ENCODE data around the gene ADO.
"Not testable (repeated sequence)": the region's sequence is repeated elsewhere in the genome, so short reads cannot be mapped to it uniquely, and the experiment has no call there.

Gene ADO

DNA sequence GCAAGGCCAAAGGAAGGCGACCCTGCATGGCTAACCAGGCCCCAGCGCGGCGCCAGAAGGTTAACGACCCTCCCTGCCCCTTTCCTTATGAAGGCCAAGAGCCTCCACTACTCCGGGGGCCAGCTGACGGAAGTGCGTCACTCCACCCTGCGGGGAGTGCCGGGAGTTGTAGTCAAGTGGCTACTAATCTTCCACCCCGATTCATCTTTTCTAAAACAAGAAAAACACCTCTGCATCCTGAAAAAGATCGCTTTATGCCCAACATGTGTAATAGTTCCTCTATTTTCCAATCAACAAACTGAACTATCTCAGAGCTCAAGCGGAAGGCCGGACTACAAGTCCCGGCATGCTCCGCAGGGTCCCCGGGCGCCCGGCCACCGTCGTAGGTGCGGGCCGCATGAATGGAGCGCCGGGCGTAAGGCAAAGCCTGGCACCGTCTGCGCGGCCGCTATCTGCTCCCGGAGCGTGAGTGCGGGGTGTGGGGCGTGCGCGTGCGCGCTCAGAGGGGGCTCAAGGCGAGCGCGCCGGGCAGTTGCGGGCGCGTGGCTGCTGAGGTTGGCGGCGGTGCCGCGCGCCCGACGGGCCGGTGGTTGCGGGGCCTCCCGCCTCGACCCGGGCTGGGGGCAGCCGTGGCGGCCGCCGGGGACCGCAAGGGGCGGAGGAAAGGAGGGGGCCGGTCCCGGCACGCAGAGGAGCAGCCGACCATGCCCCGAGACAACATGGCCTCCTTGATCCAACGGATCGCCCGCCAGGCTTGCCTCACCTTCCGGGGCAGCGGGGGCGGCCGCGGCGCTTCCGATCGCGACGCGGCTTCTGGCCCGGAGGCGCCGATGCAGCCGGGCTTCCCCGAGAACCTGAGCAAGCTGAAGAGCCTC, at the start of gene ADO:
ADO (plus strand) TSS at position 365 of the 875 bp plus-strand sequence; CDS start at position 705, 340 bp downstream.
- peak; percentile 84 for DNase-seq

DNA sequence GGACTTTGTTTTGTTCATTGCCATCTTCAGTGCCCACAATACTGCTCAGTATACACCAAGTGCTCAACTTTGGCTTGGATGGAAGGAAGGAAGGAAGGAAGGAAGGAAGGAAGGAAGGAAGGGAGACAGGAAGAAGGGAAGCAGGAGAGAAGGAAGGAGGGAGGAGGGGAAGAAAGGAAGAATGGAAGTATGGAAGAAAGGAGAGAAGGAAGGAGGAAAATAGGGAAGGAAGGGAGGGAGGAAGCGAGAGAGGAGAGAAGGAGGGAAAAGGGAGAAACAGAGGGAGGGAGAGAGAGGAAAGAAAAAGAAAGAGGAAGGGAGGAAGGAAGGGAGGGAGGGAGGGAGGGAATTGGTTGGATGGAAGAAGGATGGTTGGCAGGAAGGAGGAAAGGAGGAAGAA, 49.6 kb upstream of the ADO start:
- DNase-seq = no peak

DNA sequence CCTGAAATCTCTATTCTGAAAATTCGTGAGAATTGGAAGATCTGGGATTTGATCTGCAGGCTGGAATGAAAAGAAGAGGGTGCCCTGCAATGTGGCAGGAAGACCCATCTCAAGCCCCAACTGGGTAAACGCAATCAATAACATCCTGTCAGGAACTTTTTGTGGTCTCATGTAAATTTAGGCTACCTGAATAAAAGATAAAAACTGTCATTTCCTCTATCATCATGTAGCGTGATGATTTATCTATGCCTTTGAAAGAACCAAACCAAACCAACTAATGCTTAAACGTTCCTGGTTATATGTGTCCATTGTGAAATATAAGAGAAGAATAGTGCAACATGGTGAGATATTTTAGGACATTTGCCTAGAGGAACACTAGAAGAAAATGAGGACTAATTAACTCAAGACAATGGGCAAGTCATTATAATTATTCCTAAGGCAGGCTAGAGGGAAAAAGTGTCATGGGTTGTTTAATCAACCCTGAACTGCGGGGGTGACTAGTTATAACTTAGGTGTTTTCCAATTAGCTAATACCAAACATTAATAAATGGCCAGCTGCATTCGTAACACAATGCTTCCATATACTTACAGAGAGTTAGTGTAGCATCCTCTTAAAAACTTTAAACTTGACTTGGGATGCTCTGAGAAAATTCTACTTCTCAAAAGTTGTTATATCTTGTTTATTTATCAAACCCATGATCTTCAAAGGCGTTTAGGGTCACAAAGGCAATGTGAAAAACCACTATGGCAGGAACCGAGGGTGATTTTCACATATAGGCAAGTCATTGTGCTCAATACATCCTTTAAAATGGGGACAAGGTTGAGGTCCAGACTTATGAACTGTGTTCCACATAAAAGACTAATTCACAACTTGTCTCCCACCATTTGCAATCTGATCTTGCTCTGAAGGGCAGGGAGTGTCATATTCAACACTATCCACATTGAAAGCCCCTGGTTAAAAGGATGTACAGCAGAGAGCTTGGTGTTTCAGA, 48.6 kb upstream of the ADO start:
- DNase-seq = no peak

DNA sequence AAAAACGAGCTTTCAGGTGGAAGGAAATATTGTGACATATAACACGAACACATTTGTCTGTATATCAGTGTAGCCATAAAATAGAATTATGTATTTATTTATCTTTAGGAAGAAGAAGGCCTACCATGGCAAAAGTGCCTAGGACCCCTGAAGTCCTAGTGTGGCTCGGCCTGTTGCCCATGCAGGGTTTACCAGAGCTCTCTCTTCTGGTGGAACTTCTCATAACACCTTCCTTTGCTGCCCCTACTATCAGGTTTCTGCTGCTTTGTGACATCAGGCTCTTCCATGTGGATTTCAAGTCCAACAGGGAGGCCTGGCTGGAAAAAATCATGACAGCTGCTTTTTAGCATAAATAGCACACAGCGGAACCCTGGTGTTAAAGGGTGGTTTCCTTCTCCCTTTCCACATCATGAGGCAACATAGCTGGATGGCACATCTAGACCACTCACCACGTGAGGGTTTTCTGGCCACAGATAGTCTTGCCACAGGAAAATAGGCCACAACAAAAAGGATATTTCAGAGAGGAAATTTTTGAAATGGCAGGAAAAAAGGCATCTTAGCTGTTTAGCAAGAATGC, 44.8 kb upstream of the ADO start:
- DNase-seq = no peak

DNA sequence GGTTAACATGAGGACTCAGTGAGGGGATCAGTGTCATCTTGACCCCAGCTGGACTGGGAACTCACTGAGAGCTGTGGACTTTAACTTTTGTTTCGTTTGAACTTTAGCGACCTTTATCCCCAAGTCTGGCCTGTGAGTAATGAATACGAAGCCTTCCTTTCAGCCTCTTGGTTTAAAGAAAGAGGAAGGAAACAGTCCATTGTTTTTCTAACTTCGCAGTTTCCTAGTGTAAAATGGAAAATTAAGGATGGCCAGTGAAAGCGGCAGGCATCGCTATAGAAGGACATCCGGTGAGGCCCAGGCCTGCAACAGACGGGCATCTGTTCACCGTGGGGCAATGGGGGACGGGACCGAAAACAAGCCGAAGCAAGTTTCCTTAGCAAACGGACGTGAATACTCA, 44.1 kb upstream of the ADO start:
- no peak for DNase-seq

DNA sequence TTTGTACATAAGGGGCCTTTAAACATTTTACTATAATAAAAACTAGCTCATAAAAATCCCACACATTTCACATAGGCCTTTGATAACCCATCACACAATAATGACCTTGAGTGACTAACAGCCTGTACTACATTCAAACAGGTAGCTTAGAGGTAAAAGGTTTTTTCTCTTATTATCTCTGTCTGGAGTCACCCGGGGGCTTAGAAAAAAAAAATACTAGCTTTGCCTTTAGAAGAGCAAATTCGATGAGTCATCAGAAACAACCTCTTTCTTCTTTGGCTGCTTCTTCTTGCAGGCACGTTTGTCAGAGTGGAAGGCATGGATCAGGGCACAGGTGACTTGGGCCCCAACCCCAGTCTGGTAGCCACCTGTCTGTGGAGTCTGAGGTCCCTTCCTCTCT, 43.4 kb upstream of the ADO start:
- DNase-seq = no peak

DNA sequence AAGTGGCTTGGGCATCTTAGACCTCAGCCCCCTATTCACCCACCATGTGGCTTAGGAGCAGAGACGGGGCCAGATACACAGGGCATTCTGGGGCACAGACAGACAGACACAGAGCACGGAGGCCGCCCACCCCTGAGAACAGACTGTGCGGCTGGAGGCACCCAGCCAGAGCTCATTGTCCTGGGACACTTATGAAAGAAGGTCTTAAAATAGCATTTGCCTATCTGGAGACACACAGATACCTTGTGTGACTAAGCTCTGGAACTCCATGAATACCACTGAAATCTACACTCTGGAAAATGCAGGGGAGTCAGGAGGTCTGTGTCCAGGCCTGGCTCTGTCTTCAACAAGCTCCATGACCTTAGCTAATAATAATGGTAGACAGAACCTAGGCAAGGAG, 41.4 kb upstream of the ADO start:
- no peak for DNase-seq

DNA sequence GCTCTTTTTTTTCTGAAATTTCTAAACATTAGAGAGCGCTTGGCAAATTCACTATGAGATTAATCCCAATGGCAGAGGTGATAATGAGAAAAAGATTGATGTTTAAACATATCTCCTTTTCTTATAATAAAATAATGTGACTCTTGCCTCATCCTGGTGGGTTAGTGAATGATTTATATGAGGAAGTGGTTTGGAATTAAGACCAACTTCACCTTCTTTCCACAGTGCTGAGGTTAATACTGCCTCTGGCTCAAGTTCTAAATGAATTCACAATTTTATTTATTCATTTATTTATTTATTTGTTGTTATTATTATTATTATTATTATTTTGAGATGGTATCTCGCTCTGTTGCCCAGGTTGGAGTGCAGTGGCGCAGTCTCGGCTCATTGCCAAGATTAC, 40.5 kb upstream of the ADO start:
- DNase-seq = no peak

DNA sequence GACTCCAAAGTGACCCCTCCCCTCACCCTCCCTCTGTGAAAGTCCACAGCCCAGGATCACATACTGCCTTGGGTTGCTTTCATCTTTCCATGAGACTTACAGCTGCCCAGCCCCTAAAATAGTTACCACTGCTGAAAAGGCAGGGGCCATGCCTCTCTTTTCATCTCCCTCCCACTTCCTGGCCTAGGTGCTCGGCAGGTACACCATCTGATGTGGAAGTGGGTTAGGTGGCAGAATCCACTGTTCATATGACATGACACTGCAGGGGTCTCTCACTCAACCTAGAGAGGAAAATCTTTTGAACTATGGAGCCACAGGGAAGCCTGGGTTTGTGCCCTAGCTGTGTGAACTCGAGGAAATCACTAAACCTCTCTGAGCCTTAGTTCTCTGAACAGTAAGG, 38.8 kb upstream of the ADO start:
- no peak for DNase-seq

DNA sequence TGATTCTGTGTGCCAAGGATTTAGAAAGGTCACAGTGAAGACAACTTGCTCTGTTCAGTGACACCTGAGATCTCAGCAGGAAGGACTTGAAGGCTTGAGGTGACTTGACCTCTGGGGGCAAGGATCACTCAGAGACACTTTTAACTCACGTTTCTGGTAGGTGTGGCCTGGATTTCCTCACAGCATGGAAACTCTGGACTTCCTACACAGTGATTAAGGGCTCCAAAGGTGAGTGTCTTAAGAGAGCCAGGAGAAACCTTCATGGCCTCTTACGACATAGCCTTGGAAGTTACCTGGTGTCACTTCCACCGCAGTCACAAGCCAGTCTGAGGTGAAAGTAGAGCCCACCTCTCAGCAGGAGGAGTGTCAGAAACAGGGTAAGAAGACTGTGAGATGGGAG, 38.1 kb upstream of the ADO start:
- no peak for DNase-seq

DNA sequence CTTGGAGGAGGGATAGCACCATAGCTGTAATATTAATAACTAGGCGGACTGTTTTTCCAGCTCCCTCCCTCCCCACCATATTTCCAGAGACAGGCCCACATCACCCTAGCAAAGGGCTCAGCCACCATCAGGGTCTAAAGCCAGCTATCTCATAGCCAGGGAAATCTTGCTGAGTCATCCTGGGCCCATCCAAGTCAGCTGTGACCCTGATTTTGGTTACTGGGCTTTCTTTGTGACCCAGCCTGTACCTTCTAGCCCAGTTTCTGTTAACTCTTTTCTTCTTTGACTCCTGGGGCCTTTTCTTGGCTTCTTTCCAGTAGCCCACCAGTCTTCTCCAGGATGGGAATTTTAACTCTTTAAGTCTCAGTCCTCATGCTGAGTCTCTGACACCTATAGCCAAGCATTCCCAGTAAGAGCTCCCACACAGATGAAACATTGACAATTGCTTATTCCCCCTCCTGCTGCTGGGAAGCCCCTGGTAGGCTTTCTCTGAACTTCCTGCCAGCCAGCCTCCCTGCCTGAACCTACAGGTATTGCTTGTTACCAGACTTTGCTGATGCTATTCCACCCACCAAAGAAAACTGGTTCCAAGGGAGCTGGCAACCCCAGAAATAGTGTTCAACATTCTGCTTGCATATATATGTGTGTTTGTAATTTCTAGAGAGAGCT, 34.8 kb upstream of the ADO start:
- DNase-seq = peak; percentile 24

DNA sequence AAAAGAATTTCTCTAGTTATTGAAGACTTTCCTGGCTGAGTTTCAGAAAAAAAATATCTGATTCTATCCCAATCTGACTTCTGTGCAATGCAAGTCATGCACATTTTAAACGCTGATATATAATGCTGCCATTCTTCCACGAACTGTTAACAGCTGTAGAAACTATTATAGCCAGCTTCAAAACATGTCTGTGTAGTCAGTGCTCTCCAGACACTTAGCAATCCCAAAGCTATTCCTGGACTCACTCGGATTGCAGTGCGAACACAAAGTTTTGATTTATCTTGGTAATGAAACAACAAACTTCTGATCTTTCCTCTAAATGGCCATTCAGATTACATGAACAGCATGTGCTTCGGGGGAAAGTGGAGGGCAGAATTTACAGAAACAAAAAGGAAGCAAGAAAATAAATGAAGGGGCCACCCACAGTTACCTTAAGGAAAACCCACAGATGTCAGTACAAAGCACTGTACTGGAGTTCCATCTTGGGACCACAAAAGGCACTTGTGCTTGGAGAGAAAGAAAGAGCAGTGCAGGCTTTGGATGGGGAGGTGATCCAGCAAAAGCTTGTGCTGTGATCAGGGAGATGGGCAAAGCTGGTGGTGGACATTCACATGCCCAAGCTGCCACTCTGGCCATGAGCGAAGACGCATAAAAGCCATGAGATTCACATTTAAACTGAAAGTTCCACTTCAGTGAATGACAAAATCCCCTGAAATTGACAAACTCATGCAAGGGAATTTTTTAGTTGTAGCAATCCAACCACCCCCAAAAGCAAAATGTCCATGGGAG, 32.1 kb upstream of the ADO start:
- DNase-seq = no peak

DNA sequence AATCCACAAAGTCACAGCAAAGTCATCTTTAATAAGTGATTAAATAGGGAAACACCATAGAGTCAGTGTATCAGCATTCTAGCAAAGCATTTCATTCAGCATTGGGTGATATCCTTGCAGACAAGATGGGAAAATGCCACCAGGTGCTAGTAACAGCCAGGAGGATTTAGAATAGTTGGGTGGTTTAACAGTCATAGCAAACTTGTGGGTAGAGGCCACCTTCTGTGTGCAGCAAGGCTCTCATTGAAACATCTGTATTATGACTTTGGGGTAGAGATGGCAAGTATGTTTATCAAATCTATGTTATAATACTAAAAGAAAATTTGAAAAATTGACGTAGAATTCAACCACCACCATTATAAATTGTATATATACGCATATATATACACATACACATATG, 26.4 kb upstream of the ADO start:
- peak; percentile 36 for DNase-seq

DNA sequence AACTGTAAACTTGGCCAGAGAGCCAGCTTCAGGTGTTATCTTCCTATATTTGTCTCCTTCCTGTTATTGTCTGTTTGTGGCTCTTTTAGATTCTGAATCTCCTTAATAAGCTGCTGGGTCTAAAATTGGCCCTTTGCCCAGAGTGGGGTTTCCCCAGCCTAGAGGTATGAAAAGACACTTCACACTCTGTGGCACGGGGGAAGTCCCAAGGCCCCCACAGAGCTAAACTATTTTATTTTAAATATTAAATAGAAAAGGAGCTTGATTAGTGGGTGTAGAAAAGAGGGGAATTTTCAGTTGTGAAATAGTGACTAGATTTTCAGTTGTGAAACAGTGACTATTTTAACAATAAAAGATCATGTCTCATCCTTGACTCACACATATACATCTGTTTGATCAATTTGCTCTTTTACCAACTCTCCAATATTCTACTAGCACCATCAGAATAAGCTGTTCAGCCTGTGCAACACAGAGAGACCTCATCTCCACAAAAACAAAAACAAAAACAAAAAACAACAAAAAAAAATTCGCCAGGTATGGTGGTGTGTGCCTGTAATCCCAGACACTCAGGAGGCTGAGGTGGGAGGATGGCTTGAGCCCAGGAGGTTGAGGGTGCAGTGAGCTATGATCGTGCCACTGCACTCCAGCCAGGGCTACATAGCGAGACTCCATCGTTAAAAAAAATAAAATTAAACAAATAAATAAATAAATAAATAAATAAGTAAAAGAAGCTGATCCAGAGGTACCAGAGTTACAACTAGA, 24.9 kb upstream of the ADO start:
- DNase-seq = peak; percentile 79

DNA sequence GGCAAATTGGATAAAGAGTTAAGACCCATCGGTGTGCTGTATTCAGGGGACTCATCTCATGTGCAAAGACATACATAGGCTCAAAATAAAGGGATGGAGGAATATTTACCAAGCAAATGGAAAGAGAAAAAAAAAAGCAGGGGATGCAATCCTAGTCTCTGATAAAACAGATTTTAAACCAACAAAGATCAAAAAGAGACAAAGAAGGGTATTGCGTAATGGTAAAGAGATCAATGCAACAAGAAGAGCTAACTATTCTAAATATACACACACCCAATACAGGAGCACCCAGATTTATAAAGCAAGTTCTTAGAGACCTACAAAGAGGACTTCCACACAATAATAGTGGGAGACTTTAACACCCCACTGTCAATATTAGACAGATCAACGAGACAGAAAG, 20.0 kb upstream of the ADO start:
- not testable (repeated sequence) for DNase-seq

DNA sequence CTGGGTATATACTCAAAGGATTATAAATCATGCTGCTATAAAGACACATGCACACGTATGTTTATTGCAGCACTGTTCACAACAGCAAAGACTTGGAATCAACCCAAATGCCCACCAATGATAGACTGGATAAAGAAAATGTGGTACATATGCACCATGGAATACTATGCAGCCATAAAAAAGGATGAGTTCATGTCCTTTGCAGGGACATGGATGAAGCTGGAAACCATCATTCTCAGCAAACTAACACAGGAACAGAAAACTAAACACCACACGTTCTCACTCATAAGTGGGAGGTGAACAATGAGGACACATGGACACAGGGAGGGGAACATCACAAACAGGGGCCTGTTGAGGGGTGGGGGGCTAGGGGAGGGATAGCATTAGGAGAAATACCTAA, 16.2 kb upstream of the ADO start:
- DNase-seq = not testable (repeated sequence)

DNA sequence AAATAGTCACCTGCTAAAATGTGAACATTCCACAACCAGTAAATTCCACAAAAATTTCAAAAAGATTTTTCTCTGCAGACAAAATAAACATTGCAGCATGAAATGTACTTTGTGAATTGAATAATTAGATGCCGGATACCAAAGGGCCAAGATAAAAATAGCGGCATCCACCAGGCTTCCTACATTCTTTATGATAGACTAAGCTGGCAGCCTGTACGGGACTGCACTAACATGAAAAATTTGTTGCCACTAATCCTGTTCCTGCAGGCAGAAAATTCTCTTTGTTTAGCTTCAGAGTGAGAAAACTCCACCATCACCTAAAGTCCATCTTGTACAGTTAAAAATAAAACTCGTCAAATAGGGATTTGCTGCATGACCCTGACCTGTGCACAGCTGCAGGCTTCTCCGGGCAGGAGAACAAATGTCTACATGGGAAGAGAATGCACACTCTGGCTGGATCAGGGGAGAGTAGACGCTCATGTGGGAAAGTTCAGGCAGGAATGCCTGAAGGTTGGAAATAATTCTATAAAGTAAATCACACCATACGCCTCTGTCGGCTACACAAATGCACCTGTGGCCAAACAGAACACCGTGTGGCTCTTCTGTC, 15.6 kb upstream of the ADO start:
- DNase-seq = no peak

DNA sequence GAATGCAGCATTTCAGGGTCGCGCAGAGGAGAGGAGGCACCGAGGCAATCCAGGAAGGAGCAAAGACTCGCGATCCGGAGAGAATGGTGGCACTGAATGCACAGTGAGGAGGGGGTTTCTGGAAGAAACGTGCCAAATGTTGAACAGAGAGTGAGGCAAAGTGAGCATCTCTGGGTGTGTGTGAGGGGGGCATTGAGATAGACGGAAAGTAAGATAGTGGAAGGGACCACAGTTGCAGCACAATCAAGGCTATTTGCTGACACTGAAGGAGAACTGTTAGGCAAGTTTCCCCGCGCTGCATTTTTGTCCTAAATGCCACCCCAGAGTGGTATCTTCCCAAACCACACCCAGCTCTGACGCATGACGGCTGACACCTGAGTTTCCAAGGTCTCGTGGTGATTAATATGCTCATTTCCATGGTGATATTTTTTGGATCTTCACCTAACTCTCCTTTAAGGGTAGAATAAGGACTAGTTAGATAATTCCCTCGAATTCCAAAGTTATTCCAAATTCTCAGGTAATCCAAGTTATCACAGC, 14.4 kb upstream of the ADO start:
- DNase-seq = no peak

DNA sequence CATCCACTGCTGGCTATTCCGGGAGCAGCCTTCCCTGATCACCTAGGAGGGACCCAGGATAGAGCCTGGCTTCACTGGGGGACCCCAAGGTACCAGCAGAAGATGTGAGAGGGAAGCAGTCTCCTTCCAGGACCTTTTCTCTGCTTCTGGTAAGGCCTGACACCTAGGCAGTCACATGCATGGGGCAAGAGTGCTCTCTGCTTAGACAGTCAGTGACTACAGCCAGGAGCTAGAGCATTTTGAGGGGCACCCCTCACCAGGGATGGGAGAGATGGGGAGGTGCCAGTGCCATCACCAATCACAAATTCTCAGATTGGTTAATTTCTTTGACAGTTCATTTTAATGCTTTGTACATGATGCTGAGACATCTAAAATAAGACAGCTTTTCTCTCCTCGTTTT, 13.9 kb upstream of the ADO start:
- DNase-seq = no peak

DNA sequence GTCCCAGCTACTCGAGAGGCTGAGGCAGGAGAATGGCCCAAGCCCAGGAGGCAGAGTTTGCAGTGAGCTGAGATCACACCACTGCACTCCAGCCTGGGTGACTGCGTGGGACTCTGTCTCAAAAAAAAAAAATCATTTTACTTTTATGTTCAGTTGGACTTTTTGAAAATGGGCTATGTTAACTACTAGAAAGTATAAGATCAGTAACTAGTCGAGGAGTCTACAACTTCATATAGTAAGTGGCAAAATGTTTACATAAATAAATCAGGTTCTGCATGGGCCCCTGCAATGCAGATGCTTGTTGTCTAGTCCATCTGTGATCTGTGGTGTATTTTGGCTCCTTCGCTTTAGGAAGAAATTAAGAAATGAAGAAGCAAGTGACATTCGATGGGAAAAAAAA, 12.3 kb upstream of the ADO start:
- no peak for DNase-seq

DNA sequence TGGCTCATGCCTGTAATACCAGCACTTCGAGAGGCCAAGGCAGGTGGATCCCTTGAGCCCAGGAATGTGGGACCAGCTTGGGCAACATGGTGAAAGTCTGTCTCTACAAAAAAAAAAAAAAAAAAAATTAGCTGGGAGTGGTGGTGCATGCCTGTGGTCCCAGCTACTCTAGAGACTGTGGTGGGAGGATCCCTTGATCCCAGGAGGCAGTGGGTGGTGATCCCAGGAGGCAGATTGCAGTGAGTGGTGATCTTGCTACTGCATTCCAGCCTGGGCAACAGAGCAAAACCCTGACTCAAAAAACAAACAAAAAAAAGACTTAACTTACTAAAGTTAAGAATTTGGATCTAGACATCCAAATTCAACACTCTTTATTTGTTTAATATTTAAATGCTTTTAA, 10.2 kb upstream of the ADO start:
- no peak for DNase-seq

Measured in activated CD4-positive, alpha-beta T cell treated with anti-CD3 and anti-CD28 coated beads, Interleukin-10, Interleukin-2, amounts not matched to agents 100 ng/mL and 50 ng/mL, durations not matched to agents 16 hours and 8 hours (primary cell).